Measurements from ENCODE around the gene PRDM15.

The PRDM15 gene

GRCh38 chr21:41775149-41775472 lies 104.0 kb downstream of the PRDM15 start:
- DNase-seq, result no peak

- no peak for DNase-seq
Observed at GRCh38 chr21:41774467-41775148, 104.5 kb downstream of the PRDM15 start.

- no peak for DNase-seq
Observed at GRCh38 chr21:41772351-41773080, 106.6 kb downstream of the PRDM15 start.

- no peak for DNase-seq
Observed at GRCh38 chr21:41771625-41771945, 107.6 kb downstream of the PRDM15 start.

GRCh38 chr21:41770901-41771624 lies 108.1 kb downstream of the PRDM15 start:
- DNase-seq, result no peak

GRCh38 chr21:41769933-41770332 lies 109.2 kb downstream of the PRDM15 start:
- DNase-seq, result no peak

- DNase-seq, result no peak
Observed at GRCh38 chr21:41769521-41769920, 109.6 kb downstream of the PRDM15 start.

GRCh38 chr21:41769111-41769510 lies 110.0 kb downstream of the PRDM15 start:
- no peak for DNase-seq

- DNase-seq, result peak; percentile 57
Observed at GRCh38 chr21:41768437-41769042, 110.6 kb downstream of the PRDM15 start.

- DNase-seq, result peak; percentile 33
Observed at GRCh38 chr21:41767606-41768436, 111.3 kb downstream of the PRDM15 start.

GRCh38 chr21:41766883-41767605 lies 112.1 kb downstream of the PRDM15 start, which contains the start of gene RIPK4:
TSS of gene RIPK4 (minus strand) at chr21:41767052. CDS start at chr21:41767041, 11 bp downstream.
- DNase-seq, result peak; percentile 29

- no peak for DNase-seq
Observed at GRCh38 chr21:41765973-41766882, 112.9 kb downstream of the PRDM15 start.

GRCh38 chr21:41765420-41765821 lies 113.7 kb downstream of the PRDM15 start:
- DNase-seq, result no peak

GRCh38 chr21:41764558-41765419 lies 114.4 kb downstream of the PRDM15 start:
- DNase-seq, result no peak

- no peak for DNase-seq
Observed at GRCh38 chr21:41763996-41764395, 115.1 kb downstream of the PRDM15 start.

- no peak for DNase-seq
Observed at GRCh38 chr21:41763398-41763931, 115.7 kb downstream of the PRDM15 start.

GRCh38 chr21:41762753-41763152 lies 116.4 kb downstream of the PRDM15 start:
- DNase-seq, result no peak

GRCh38 chr21:41761934-41762635 lies 117.1 kb downstream of the PRDM15 start:
- DNase-seq, result no peak
